HFF-Myc (cell line): ENCODE results near the gene SYTL3.
A peak's percentile ranks its signal among the peaks of the same experiment; 100 is the strongest.
"Not testable (repeated sequence)": the region's sequence is repeated elsewhere in the genome, so short reads cannot be mapped to it uniquely, and the experiment has no call there.

Experiments
- DNase-seq: peaks from one replicate; pipeline ENCODE4 v3.0.0-alpha.2; 2011; ENCODE audit warnings: low read depth; ENCODE audit errors: extremely low read depth
- H3K4me3 ChIP-seq: replicated peaks from 2 replicates; pipeline ENCODE4 v1.5.1; 2011; ENCODE audit warnings: low read depth, mild to moderate bottlenecking, control low read depth, low read length
- TF ChIP-seq, protein P1 (sequence below): IDR thresholded peaks from 2 replicates; pipeline ENCODE4 v1.5.1; 2012; ENCODE audit warnings: mild to moderate bottlenecking, low read depth, low read length, control low read depth; ENCODE audit errors: missing control alignments

SYTL3 gene

DNA sequence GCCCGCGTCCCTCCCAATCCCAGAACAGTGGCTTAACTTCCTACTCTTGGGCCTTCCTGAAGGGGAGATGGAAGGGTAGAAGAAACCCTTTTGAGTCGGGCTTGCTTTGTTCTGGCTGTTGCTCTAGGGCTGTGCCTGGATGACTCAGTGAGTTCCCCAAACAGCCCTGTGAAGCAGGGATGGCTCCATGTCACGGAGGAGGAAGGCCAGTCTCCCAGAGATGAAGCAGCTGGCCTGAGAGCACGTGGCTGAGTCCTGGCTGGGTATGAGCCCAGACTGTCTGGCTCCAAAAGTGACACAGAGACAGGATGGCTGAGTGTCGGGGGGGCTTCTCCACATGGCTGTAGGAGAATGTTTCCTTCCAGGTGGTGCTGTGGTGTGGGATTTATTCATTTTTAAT lies 4.6 kb downstream of the SYTL3 start:
- no peak overlapping the region for H3K4me3 ChIP-seq
- no peak for DNase-seq
- TF ChIP-seq, protein P1, sequence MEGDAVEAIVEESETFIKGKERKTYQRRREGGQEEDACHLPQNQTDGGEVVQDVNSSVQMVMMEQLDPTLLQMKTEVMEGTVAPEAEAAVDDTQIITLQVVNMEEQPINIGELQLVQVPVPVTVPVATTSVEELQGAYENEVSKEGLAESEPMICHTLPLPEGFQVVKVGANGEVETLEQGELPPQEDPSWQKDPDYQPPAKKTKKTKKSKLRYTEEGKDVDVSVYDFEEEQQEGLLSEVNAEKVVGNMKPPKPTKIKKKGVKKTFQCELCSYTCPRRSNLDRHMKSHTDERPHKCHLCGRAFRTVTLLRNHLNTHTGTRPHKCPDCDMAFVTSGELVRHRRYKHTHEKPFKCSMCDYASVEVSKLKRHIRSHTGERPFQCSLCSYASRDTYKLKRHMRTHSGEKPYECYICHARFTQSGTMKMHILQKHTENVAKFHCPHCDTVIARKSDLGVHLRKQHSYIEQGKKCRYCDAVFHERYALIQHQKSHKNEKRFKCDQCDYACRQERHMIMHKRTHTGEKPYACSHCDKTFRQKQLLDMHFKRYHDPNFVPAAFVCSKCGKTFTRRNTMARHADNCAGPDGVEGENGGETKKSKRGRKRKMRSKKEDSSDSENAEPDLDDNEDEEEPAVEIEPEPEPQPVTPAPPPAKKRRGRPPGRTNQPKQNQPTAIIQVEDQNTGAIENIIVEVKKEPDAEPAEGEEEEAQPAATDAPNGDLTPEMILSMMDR = no peak

DNA sequence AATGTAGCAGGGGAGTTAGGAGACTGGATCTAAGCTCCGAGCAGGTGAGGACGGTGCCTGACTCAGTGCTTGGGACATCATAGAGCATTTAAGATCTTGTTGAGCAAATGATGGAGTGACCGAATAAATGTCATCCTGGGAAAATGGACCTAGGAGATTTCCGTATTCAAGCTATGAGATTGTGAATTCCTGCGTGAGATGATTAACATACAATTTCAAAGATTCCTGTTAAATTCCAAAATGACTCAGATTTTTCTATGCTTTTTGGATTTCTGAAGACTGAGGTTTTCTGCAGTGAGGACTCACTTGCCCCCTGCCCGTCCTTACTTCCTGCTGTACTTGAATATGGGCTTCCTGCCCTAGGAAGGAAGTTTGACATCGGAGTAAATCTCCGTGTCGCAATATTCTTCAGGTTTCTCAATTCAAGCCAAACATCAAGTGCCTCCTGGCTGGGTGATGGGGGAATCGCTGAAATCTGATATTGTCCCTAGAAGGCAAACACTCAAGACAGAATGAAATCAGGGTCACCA lies 5.2 kb downstream of the SYTL3 start:
- TF ChIP-seq, protein P1 = no peak
- DNase-seq = no peak
- H3K4me3 ChIP-seq = no peak overlapping the region

DNA sequence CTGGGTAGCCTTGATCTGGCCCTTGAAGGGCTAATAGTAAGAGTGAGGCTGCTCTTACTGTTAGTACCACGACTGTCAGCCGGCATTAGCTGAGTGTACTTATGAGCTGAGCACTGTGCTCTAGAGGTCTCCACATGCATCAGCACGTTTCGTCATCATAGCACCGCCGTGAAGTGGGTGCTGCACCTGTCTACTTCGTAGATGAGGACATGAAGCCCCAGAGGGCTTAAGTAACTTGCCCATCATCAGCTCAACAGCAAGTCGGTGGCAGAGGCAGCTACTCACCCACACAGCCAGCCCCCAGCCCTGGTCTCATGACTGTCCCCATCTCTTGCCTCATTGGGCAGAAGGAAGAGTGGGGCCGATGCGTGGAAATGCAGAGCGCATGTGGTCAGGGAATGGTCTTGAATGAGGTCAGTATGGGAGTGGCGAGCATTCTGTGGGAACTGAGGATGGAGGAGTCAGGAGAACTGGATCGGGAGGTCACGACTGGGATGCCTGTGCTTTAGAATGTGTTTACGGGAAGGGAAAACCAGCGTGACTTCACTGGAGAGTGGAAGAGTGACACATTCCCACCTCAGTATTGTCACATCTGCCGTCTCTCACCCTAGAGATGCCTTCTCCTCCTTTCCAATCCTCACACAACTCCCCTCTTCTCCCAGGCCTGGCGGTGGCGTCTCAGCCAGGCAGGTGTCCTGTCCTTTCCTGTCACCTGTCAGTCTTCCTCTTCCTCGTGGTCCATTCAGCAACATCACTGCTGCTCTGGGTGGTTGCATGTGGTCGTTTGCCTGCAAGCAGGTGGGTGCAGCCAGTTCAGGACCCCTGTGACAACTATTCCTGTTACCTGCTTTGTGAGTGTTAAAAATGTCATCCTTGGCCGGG lies 6.0 kb downstream of the SYTL3 start:
- DNase-seq = no peak
- TF ChIP-seq, protein P1 = no peak

DNA sequence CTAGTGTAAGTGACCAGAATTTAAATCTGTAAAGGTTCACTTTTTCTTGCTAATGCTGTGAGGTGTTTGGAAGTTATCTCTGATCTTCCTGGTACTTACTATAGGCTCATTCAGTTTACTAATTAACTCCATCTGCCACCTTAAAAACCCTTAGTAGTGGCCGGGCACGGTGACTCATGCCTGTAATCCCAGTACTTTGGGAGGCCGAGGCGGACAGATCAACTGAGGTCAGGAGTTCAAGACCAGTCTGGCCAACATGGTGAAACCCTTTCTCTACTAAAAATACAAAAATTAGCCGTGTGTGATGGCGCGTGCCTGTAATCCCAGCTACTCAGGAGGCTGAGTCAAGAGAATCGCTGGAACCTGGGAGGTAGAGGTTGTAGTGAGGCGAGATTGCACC lies 7.1 kb downstream of the SYTL3 start:
- DNase-seq, H3K4me3 ChIP-seq: not testable (repeated sequence)

More for the DNA sequence above, 6.0 kb downstream of the SYTL3 start:
- no peak overlapping the region for H3K4me3 ChIP-seq

DNA sequence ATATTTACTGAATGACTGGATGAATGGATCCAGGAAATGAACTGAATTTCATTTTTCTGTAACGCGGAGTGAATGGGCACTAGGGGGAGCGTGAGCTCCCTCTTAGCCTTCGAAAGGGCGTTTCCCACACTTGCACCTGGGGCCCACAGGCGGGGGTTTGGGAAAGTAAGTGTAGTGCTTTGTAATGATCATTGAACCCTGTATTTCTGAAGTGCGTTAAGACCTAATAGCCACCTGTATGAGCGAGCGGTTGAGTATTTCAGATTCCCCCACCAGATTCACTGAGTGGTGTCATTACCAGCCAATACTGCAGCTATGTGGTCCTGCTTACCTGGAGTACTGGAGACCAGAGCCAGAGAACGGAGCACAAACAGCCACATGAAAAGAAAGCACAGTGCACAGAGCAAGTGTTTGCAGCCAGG lies 10.5 kb downstream of the SYTL3 start:
- no peak for DNase-seq
- no peak overlapping the region for H3K4me3 ChIP-seq
- TF ChIP-seq, protein P1 = peak; percentile 70

DNA sequence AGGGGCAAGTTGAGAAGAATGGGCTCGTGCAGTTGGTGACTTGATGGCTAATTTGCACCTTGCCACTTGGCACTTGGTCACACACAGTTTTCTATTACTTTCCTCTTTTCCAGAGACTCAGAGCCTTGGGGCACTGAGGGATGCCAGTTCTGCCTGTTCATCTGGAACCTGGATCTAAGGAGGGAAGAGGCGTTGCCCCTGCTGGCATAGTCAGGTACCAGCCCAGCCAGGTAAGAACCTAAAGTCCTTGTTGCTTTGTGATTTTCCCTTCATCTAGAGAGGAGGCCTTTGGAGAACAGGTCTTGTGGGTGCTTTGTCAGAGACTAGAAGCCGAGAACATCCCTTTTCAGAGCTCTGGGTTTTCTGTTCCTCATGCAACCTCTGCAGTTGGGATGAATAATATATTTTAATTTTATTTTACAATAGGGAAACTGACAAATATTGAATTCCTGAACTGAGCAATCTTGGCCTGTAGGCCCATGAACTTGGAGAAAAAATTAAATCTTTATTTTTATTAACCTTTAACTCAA lies 11.4 kb downstream of the SYTL3 start:
- no peak overlapping the region for H3K4me3 ChIP-seq
- TF ChIP-seq, protein P1 = no peak
- no peak for DNase-seq

DNA sequence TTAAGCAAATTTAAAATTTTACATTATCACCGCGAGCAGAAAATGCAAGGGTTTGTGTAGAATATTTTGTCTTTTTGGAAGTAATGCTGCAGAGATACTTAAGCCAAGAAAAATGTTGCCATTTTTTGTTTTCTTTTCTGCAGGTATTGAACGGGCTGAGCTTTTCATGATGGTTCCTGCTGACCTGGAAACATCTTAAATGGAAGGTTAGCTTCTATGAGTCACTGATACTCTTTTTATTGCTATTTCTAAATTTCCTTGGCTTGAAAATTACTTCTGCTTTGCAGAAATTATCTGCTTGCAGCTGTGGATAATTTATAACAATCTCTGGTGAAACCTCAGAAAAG lies 12.7 kb downstream of the SYTL3 start:
- TF ChIP-seq, protein P1 = no peak
- H3K4me3 ChIP-seq = no peak overlapping the region
- DNase-seq = no peak
